Stimulated activated CD4-positive, alpha-beta T cell treated with anti-CD3 and anti-CD28 coated beads, Interleukin-12 subunit alpha, Interleukin-12 subunit beta, amount 100 ng/mL, for 48 hours (primary cell): ENCODE data around the gene MATCAP1.

Experiments
- DNase-seq, 3 donors: peaks; one replicate each; pipeline ENCODE4 v3.0.0-alpha.2; 2020; ENCODE audit warnings: low read depth in 2 of 3, low spot score in 1 of 3

Gene MATCAP1

DNA sequence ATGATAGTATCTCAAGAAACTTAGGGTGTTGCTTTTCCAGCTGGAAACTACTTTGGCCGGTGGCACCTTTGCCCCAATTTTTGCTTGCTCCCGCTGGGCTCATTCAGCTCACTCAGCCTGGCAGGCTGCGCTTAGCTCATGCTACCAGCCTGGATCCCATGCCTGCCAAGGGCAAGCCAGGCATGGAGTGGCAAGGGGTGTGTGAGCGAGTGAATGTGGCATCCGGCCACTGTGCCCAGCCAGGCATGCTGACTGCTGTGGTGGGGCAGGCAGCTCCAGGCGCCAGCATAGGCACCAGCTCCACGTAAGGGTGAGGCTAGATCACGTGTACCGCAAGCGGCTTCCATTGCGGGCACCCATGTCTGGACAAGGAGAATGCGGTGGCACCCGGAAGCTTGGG is 42.4 kb downstream of the MATCAP1 start:
- no peak for DNase-seq

GRCh38 chr16:67137605-67138004 is 46.2 kb downstream of the MATCAP1 start:
- DNase-seq = no peak

DNA sequence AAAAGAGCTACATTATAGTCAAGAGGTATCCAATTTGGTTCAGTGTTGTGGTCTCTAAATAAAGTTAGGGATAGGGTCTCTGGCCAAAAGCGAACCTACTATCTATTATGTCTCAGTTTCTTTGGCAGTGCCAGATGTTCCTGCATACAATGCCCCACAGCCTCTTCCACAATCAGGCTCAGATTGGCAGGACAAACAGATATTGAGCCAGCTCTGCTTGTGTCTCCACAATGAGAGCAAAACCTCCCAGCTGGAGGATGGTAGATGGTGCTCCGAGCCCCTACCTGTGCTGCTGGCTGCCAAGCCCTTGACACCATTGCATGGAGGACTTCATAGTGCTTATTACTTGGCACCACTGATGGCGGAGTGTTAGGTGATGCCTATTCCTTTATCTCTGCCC is 54.3 kb downstream of the MATCAP1 start:
- no peak for DNase-seq

DNA sequence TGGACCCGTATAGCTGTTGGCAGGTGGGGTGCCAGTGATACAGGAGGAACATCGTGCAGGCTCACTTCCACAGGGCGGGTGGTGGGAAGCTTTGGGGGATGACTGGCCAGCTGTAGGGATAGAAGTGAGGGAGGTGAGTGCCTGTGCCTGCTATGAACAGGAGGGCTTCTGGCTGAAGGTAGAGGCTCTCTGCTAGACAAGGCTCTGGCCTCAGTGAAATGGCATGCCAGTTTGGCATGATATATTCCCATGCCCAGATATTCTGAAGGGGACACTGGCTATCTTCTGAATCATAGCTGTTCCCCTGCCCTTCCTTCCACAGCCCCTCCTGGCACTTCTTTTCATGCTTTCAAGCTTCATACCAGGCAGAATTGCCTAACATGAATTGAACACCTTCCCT is 54.9 kb downstream of the MATCAP1 start:
- no peak for DNase-seq

DNA sequence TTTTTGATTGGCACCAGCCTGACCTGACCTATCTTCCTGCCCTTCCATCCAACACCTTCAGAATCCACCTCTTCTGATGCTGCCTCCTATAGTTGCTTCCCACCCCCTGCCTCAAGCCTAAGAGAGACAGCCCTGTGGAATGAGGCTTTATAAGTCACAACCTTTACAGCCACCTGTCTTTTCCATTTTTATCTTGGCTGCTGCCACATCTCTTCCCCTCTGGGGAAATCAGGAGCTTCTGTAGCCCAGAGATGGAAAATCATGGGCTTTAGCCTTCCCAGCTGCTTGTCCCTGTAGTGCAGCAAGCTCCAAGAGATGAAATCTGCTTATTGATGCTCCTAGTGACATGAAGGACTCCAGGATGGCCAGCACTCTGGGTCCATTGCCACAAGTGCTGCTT is 55.3 kb downstream of the MATCAP1 start:
- DNase-seq = no peak
